AG04450 (cell line): ENCODE measurements around the gene HS6ST3. TPM values are rescaled to one million over a fixed set of nuclear protein-coding genes. Genes with fewer than 3 reads are reported as not detected.

ENCODE experiments used
- CTCF ChIA-PET: fragments of 300-600, 350-600 bp; formaldehyde crosslinking; extraction: SDS; loops from one replicate; lab custom pipeline; 2022; ENCODE audit warnings: antibody characterized with exemption, inconsistent platforms; lab: Charles Lee
- POLR2A ChIA-PET: fragments of 350-600 bp; formaldehyde crosslinking; extraction: SDS; loops from one replicate; lab custom pipeline; 2021; ENCODE audit warnings: antibody characterized with exemption, inconsistent platforms; lab: Yijun Ruan, JAX
- DNase-seq: peaks from one replicate; pipeline ENCODE4 v3.0.0-alpha.2; 2011; ENCODE audit warnings: low read depth, low spot score
- H3K27ac ChIP-seq: one replicate; pipeline ENCODE4 v1.5.1; 2012; ENCODE audit warnings: low read depth, low read length, control low read depth
- H3K27me3 ChIP-seq: one replicate; pipeline ENCODE4 v1.6.0; 2012; ENCODE audit warnings: low read length; ENCODE audit not compliant: control insufficient read depth, insufficient read depth
- H3K4me3 ChIP-seq: 2 replicates; pipeline ENCODE4 v1.5.1; 2011; ENCODE audit warnings: mild to moderate bottlenecking, low read depth, low read length, control low read depth
- H3K9me3 ChIP-seq: 2 replicates; pipeline ENCODE4 v1.5.1; 2012; ENCODE audit warnings: low read length; ENCODE audit not compliant: control insufficient read depth, insufficient read depth
- polyA plus RNA-seq: library from polyadenylated mRNA; depleted of rRNA; stranded (reverse); fragments of >200 nt; gene quantifications from 2 replicates; pipeline ENCODE4 v1.2.3, GENCODE V29; 2011; rRNA removed
- TF ChIP-seq, protein P1 (sequence below): IDR thresholded peaks from 2 replicates; pipeline ENCODE4 v1.5.1; 2011; ENCODE audit warnings: low read depth, low read length, control low read depth, inconsistent platforms

HS6ST3 gene
- polyA plus RNA-seq, 1 experiment = not detected

DNA sequence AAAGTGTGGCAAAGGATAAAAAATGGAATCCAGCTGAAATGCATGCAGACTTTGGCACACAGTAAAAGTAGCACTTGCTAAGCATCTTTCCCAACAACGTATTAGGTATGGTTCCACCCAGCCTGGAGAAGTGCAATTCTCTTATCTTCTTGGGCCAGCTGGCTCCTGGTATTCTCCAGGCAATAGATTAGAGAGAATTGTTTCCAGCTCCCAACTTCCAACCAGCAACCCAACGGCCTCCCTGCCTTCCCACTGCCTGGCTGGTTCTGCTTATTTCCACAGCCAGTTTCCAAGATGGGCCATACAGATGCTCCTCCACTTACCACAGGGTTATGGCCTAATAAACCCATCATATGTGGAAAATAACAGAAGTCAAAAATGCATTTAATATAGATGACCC, 771.0 kb downstream of the HS6ST3 start:
- CTCF ChIA-PET = no interaction called here
- POLR2A ChIA-PET = no interaction called here
- no peak overlapping the region for H3K4me3 ChIP-seq
- H3K9me3 ChIP-seq = no peaks in the 10 kb centered on the region; the same call in 1 of the 2 replicates
- no peak for DNase-seq
- H3K27ac ChIP-seq = no peak overlapping the region
- H3K27me3 ChIP-seq = no peaks in the 10 kb centered on the region
- TF ChIP-seq, protein P1, sequence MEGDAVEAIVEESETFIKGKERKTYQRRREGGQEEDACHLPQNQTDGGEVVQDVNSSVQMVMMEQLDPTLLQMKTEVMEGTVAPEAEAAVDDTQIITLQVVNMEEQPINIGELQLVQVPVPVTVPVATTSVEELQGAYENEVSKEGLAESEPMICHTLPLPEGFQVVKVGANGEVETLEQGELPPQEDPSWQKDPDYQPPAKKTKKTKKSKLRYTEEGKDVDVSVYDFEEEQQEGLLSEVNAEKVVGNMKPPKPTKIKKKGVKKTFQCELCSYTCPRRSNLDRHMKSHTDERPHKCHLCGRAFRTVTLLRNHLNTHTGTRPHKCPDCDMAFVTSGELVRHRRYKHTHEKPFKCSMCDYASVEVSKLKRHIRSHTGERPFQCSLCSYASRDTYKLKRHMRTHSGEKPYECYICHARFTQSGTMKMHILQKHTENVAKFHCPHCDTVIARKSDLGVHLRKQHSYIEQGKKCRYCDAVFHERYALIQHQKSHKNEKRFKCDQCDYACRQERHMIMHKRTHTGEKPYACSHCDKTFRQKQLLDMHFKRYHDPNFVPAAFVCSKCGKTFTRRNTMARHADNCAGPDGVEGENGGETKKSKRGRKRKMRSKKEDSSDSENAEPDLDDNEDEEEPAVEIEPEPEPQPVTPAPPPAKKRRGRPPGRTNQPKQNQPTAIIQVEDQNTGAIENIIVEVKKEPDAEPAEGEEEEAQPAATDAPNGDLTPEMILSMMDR = no peak

DNA sequence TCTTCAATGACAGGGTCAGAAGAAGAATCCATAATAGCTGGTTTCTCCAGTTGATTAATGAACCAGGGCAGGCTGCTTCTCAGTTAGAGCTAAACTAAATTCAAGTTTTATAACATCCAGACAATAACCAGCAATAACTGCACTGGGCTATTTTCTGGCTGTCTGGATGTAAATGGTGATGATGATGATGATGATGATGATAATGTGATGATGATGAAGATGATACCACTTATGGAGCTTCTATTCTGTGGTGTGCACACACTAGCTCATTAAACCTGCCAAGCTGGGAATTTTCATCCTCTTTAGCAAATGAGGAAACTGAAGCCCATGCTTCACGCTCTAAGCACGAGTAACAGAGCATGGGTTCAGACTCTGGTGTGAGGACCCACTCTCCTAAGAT, 772.2 kb downstream of the HS6ST3 start:
- DNase-seq = no peak
- ChIA-PET CTCF (no interaction called here), POLR2A (no interaction called here)
- Histone ChIP-seq H3K27ac (no peak overlapping the region), H3K4me3 (no peak overlapping the region), H3K9me3 (no peaks in the 10 kb centered on the region), H3K27me3 (no peaks in the 10 kb centered on the region)
- TF ChIP-seq, protein P1 = no peak

DNA sequence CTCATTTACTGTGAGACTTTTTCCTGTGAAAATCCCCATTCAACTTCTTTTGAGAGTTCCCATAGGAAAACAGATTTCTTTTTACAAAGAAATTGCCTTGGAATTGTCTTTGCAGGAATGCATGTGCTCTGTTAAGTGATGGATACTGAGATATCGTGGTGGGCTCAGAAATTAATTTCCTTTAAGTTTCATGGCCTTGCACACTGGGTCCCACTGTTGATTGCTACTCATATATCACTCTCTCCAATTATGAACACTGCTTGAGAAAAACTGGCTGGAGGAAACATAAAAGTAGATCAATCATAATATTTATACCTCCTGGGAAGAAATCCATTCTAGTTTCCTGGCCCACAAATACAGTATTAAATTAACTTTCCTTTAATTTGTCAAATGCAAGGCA, 773.1 kb downstream of the HS6ST3 start:
- ChIA-PET POLR2A (no interaction called here), CTCF (no interaction called here)
- Histone ChIP-seq H3K27me3 (no peaks in the 10 kb centered on the region), H3K27ac (no peak overlapping the region), H3K4me3 (no peak overlapping the region), H3K9me3 (no peaks in the 10 kb centered on the region)
- DNase-seq = no peak
- TF ChIP-seq, protein P1 = no peak

DNA sequence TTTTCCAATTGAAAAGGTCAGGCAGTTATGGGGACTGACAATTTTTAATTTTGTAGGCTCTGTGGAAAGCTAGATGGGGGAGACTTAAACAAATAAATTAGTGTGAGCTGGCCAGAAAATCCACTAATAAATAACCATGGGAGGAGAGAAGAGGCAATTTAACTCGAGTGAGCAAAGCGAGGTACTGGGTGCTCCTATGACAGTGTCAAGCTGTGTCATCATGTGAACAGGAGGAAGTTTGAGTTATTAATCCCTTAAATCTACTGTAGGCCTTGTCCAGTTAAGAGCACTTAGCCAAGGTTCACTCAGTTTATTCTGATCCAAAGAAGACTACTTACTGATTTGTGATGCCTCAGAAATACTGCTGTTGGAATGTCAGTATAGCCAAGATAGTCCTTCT, 781.6 kb downstream of the HS6ST3 start:
- no peak for DNase-seq
- TF ChIP-seq, protein P1 = no peak
- Histone ChIP-seq H3K27me3 (no peaks in the 10 kb centered on the region), H3K9me3 (no peaks in the 10 kb centered on the region; the same call in 1 of the 2 replicates), H3K27ac (no peak overlapping the region), H3K4me3 (no peak overlapping the region)
- ChIA-PET POLR2A (no interaction called here), CTCF (no interaction called here)

DNA sequence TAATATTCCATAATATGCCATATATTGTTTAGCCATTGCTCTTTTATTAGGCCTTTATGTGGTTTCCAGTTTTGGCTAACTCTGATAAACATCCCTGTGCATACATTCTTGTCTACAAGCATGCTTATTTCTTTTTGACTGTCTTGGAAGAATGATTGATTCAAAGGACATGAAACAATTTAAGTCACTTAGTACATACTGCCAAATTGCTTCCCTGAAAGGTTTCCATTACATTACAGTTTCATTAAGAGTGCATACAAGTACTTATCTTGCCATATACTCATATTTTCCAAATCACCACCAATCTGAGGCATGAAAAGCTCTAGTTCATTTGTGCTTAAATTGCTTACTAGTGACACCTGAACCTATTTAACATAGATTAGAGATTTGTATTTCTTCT, 790.5 kb downstream of the HS6ST3 start:
- Histone ChIP-seq H3K27me3 (no peaks in the 10 kb centered on the region), H3K27ac (no peak overlapping the region), H3K4me3 (no peak overlapping the region), H3K9me3 (no peaks in the 10 kb centered on the region)
- CTCF ChIA-PET = no interaction called here
- POLR2A ChIA-PET = no interaction called here
- no peak for DNase-seq
- TF ChIP-seq, protein P1 = no peak

Other genes starting within 250 kb of the HS6ST3 start
- 21.2 and 30.5 TPM in 2 replicates for gene UGGT2, start 36.7 kb upstream of the HS6ST3 start, polyA plus RNA-seq